ENCODE data around the gene UNC119B.

DNA sequence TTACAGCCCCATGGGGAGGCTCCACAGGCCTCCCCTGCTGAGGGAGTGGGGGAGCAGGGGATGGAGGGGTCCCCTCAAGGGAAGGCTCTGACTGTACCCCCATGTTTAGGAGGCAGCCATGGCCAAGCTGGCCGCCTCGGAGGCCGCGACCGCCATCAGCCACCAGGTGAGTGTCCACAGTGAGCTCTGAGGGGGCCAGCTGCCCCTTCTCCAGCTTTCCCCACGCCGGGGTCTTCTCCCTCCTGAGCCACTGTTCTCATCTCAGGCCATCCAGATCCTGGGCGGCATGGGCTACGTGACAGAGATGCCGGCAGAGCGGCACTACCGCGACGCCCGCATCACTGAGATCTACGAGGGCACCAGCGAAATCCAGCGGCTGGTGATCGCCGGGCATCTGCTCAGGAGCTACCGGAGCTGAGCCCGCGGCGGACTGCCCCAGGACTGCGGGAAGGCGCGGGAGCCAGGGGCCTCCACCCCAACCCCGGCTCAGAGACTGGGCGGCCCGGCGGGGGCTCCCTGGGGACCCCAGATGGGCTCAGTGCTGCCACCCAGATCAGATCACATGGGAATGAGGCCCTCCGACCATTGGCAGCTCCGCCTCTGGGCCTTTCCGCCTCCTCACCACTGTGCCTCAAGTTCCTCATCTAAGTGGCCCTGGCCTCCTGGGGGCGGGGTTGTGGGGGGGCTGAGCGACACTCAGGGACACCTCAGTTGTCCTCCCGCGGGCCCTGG is 28.9 kb downstream of the UNC119B start:
- TF ChIP-seq, protein P1, sequence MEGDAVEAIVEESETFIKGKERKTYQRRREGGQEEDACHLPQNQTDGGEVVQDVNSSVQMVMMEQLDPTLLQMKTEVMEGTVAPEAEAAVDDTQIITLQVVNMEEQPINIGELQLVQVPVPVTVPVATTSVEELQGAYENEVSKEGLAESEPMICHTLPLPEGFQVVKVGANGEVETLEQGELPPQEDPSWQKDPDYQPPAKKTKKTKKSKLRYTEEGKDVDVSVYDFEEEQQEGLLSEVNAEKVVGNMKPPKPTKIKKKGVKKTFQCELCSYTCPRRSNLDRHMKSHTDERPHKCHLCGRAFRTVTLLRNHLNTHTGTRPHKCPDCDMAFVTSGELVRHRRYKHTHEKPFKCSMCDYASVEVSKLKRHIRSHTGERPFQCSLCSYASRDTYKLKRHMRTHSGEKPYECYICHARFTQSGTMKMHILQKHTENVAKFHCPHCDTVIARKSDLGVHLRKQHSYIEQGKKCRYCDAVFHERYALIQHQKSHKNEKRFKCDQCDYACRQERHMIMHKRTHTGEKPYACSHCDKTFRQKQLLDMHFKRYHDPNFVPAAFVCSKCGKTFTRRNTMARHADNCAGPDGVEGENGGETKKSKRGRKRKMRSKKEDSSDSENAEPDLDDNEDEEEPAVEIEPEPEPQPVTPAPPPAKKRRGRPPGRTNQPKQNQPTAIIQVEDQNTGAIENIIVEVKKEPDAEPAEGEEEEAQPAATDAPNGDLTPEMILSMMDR (IDR thresholded peaks at IDR 0.05; ENCODE audit: low read length), result no peak
- TF ChIP-seq EZH2phosphoT487 (IDR thresholded peaks at IDR 0.05; ENCODE audit: low read length), result no peak
